NCI-H2107 (cell line): ENCODE data around the gene SPAG9.
"Not testable (repeated sequence)": the region's sequence is repeated elsewhere in the genome, so short reads cannot be mapped to it uniquely, and the experiment has no call there.

Source experiments
- DNase-seq: peaks from one replicate; lab custom pipeline; 2025; lab: John Stamatoyannopoulos, UW

SPAG9 gene

GRCh38 chr17:51088287-51088686 is 32.4 kb downstream of the SPAG9 start:
- no peak for DNase-seq

DNA sequence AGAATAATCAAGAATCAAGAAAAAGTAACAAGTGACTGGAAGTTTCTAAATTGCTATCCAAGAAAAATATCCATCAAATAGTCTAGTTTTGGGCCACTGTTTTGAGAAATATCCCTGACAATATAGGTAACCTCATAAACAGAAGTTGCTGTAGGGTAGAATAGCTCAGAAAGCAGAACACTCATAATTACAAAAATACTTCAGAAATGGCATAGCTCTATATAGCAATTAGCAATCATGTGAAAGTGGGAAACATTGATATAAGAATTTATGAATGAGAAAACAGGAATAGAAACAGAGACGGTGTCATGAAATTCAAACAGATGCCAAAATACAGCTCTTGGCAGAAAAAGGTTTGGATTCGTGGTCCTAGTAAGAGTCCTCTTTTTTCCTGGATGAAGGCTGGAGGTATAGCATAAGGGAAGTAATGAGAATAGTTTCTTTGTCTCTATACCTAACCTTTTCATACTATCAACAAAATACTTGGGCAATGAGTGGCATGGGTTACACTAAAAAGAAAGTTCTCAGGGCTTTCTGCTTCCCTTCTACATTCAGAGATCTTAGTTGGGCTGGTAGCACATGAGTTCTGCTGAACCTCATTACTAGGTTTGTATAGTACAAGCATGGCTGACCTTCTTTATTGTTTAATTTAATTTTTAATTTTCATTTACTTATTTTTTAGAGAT is 33.5 kb downstream of the SPAG9 start:
- no peak for DNase-seq

GRCh38 chr17:51085150-51085805 is 35.4 kb downstream of the SPAG9 start:
- DNase-seq: no peak

- DNase-seq: no peak
These were observed 36.7 kb downstream of the SPAG9 start for GRCh38 chr17:51083981-51084380.

DNA sequence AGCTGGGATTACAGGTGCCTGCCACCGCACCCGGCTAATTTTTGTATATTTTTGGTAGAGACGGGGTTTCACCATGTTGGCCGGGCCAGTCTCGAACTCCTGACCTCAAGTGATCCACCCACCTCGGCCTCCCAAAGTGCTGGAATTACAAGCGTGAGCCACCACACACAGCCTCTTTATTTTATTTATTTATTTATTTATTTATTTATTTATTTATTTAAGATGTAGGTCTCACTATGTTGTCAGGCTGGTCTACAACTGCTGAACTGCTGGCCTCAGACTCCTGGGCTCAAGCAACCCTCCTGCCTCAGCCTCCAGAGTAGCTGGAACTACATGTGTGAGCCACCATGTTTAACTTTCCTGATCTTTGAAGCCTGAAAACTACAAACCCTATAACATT is 37.3 kb downstream of the SPAG9 start:
- not testable (repeated sequence) for DNase-seq

GRCh38 chr17:51079049-51079448 is 41.6 kb downstream of the SPAG9 start:
- DNase-seq: no peak

GRCh38 chr17:51078009-51078592 is 42.6 kb downstream of the SPAG9 start:
- DNase-seq: no peak

- no peak for DNase-seq
These were observed 43.8 kb downstream of the SPAG9 start for GRCh38 chr17:51076821-51077220.

DNA sequence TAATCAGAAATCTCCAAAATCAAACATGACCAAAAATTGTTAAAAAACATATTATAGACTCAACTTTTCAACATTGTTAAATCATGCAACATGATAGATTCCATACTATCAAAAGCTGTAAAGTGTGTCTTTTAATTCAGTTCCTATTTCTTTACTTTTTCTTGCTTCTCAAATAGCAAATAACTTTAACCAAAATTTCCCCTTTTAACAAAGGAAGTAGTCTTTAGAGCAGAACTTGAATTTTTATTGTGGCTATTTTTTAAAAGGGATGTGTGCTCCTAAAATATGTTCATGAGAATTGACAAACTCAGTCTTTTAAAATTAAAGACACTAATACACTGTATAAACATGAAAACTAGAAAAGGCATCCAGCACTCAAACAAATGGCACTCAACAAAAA is 49.1 kb downstream of the SPAG9 start:
- no peak for DNase-seq

DNA sequence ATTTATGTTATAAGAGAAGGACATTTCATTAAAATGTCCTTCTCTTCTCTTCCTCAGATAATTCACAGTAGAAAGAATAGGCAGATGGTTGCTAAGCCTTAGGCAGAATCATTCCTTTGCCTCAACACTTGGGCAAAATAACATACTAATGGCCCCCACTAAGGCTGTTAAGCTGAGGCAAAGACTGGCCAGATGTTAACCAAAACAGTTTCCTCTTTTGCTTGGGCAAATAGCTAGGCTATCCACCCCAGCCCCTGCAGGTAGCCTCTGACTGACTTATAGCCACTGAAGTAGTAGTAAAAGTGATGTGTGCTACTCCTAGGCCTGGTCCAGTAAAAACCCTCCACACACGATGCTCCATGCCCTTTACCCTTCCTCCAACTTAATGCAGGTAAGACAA is 55.2 kb downstream of the SPAG9 start:
- no peak for DNase-seq

DNA sequence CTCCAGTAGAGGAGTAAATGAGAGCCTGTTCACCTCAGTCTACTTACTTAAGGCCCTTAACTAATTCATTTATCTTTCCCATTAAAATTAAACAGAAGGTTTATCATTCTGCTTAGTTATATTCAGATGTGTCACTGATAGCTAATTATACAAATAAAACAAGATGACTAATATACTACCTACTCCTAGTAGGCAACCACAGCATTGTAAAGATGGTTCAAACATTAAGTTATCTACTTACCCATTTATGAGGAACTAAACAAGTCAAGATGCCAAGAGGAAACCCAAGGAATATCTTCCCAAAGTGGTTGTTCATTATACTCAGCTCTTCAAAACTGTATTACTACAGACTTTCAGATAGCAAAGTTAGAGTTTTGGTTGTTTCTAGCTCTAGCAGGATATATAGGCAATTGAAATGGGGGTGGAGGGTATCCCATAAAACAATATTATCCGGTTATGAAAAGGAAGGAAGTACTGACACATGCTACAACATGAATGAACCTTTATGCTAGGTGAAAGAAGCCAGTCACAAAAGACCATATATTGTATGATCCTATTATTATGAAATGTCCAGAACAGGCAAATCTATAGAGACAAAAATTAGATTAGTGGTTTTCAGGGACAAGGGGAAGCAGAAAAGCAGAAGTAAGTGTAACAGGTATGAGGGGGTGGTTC is 56.5 kb downstream of the SPAG9 start:
- no peak for DNase-seq

DNA sequence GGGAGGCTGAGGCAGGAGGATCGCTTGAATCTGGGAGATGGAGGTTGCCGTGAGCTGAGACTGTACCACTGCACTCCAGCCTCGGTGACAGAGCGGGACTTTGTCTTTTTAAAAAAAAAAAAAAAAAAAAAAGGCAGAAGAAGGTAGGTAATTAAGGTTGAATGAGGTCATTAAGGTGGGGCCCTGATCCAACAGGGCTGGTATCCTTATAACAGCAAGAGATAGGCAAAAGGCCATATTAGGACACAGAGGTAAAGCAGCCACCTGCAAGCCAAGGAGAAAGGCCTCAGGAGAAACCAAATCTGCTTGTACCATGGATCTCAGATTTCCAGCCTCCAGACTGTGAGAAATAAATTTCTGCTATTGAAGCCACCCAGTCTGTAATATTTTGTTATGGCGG is 60.3 kb downstream of the SPAG9 start:
- no peak for DNase-seq

GRCh38 chr17:51059781-51060180 is 60.9 kb downstream of the SPAG9 start:
- DNase-seq: no peak

GRCh38 chr17:51057534-51057933 is 63.1 kb downstream of the SPAG9 start:
- DNase-seq: no peak

DNA sequence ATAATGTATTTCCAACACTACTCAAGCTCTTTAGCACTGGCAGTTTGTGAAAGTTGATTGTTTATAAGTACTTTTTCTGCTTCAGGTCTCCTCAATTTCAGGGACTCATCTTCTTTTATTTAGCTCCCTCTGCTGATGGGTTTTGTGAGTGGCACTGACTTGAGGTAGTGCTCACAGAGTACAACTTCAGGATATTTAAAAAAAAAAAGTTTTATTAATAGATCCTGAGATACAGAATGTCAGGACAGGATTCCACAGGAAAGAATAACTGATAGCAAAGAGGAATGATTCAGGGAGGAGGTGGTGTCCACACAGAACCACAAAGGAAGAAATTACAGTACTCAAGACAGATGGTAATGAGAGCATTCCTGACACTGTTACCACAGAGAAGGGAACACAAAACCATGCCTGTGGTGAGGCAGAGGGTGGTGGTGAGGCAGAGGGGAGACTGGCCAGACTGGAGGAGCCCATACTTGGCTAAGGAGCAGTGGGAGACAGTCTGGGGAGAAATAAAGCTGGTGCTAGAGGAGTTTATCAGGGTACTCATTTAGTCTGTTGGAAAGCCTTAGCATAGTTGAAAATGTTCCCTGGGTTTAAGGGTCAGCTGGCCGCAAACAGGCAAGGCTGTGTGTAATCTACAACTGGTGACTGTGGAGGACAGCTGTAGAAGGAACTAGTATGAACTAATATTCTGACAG is 63.7 kb downstream of the SPAG9 start:
- DNase-seq: no peak

DNA sequence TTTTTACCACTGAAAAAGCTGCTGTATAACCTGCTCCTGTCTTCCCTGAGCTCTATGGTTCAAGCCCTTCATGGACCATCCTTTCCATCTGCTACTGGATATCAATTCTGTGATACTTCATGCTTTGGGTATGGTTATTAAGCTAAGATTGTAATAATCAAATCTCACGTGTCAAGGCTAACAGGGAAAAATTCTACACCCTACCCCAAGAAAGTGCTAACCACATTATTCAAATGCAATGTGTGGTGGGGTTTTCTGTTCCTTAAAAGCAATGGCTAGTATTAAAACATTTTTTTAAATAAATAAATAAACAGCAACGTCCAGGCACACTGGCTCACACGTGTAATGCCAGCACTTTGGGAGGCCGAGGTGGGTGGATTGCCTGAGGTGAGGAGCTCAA is 65.9 kb downstream of the SPAG9 start:
- DNase-seq: no peak

DNA sequence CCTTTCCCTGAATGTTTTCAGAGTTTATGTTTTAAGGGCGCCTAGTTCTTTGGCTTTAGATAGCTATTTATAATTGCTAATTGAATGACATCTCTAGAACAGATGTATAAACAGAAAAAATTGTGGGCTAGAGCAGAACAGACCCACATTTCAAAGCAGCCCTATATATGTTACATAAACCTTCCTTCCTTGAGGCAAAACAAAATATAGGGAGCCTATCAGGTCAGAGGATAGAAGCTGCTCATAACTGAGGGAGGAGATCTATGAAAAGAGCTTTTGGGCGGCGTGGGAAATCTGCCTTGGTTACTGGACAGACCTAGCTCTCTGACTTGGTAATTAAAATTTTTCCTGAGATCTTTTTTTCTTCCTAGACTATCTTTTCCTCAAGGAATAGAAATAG is 68.4 kb downstream of the SPAG9 start:
- DNase-seq: no peak

GRCh38 chr17:51050291-51051033 is 70.2 kb downstream of the SPAG9 start:
- no peak for DNase-seq

DNA sequence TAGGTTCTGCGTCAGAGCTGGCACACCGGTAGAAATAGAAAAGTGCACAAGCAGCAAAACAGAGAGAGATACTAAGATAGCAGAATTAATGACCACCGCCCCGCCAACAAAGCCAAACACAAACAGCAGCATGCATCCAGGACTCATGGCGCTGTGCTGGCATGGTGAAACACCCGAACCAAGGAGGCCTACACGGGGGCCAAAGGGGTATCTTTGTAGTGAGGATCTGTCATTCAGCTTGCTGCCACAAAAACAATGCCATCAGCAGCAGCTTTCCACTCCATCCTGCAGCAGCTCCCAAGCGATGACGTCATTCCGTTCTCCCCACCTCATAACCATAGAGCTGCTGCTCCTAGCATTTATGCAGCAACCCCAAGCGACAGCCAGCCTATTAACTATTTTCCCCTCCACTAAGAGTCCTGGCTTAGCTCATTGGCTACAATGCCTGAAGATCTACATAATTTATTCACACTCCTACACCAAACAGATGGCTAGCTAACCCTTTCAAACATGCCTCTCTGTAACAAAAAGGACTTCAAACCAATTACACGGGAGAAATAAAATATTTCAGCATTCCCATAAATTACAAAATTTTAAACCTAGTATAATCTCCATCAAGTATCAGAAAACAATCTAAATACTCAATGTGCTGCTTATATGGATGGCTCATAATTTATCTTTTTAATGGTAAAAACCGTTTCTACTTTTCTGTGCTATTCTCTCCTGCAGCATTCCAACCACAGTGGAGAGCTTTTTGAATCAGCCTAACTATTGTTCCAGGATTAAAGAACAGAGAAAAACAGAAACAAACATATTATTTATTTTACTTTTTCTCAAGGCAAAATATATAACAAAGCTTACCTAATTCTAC is 73.9 kb downstream of the SPAG9 start:
- peak; percentile 47 for DNase-seq

DNA sequence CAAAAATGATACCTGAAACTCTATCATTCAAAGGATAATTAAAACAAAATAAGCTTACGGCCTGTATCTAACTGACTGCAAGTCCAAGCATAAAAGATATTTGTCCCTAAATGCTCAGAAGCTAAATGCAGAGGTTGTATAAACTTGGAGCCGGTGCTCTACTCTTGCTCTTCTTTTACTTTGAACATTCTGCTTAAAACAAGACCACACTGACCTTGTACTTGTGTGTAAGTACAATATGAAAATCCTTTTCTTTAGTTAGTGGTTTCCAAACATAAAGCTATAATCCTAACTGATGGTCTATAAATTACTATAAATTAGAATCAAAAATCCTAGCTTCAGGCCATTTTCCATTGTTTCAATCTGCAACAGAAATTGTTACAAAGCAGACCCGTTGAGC is 74.6 kb downstream of the SPAG9 start:
- no peak for DNase-seq

GRCh38 chr17:51045621-51046020 is 75.0 kb downstream of the SPAG9 start:
- DNase-seq: no peak
